Urothelium cell line (cell line): ENCODE data around the gene GTF2IRD2.
"Not testable (repeated sequence)": the region's sequence is repeated elsewhere in the genome, so short reads cannot be mapped to it uniquely, and the experiment has no call there.

Source experiments
- DNase-seq: peaks from one replicate; pipeline ENCODE4 v3.0.0; 2011; ENCODE audit warnings: low spot score, mixed read lengths
- FAIRE-seq: peaks from 2 replicates; lab custom pipeline; 2011; peaks lifted over from hg19 to GRCh38; lab: Jason Lieb, UNC

Gene GTF2IRD2

DNA sequence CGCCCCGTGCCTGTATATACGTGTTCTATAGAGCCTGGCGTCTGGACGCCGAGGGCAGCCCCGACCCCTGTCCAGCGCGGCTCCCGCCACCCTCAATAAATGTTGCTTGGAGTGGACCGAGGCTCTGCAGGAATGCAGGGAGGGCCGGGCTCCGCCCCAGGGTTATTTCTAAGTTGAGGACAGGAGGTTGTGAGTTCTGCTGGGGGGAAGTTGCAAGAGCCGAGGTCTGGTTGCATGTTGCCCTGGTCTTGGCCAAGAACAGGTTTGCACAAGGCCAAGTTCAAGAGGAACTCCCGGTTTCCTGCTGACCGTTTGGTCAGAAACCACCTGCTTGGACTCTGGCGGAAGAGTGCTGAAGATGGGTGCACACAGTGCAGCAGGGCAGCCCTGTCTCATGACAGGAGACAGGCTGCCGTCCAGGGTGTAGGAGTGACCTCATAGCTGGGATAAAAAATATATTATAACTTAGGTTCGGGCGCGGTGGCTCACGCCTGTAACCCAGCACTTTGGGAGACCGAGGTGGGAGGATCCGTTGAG, 62.1 kb downstream of the GTF2IRD2 start:
- FAIRE-seq, DNase-seq: not testable (repeated sequence)

DNA sequence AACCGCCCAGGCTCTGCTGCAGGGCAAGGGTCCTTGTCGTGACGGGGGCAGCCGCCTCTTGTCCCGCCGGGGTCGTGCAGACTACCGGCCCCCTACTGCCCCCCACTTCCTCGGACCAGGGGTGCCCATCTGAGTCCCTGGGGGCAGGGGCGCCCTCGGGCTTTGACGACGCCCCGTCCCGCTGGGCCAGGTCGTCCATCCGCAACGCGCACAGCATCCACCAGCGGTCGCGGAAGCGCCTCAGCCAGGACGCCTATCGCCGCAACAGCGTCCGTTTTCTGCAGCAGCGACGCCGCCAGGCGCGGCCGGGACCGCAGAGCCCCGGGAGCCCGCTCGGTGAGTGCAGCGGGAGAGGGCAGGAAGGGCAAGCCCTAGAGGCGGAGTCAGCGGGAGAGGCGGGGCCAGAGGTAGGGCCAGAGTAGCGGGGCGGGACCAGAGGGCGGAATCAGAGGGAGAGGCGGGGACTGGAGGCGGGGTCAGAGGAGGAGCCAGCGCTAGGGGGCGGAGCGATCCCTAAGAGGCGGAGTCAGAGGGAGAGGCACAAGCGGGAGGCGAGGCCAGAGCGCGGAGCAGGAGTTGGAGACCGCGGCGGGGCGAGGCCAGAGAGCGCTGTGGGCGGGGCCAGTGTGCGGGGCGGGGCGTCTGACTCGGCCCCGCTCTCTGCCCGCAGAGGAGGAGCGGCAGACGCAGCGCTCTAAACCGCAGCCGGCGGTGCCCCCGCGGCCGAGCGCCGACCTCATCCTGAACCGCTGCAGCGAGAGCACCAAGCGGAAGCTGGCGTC, 62.8 kb downstream of the GTF2IRD2 start:
- FAIRE-seq, DNase-seq: not testable (repeated sequence)

DNA sequence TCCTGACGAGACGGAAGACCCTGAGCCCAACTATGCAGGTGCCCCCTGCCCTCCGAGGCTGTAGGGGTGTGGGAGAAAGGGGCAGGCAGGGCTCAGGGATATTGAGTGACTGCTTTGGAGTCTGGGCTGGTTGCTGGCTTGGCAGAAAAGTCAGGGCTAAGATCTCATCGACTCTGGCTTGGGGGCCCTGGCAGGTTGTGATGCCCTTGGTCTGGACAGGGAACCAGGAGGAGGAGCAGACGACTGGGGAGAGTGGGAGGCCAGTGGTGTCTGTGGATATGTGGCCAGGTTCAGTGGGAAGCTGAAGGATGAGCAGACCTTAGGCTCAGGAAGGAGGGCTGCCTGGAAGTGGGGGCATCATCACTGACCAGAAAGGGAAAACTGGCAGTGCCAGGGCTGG, 67.8 kb downstream of the GTF2IRD2 start:
- not testable (repeated sequence) for DNase-seq, FAIRE-seq

DNA sequence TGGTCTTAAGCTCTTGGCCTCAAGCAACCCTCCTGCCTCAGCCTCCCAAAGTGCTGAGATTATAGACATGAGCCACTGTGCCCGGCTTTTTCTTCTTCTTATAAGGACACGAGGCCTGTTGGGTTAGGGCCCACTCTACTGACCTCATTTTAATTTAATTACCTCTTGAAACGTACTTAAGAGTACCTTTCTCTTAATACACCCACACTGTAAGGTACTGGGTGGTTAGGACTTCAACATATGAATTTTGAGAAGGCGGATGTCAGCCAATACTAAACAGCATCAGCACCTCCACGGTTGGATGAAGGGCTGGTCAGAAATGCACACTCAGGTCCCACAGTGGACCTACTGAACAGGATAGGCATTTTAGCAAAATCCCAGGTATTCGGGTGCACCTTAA, 69.7 kb downstream of the GTF2IRD2 start:
- DNase-seq, FAIRE-seq: not testable (repeated sequence)

DNA sequence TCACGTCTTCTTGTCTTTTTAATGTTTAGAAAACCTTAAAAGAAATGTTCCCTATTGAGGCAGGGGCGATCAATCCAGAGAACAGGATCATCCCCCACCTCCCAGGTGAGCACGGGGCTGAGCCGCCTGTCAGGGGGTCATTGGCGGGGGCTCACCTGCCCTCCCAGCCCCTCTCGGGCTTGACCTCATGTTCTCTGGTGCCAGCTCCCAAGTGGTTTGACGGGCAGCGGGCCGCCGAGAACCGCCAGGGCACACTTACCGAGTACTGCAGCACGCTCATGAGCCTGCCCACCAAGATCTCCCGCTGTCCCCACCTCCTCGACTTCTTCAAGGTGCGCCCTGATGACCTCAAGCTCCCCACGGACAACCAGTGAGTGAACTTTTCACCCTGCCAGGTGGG, 72.4 kb downstream of the GTF2IRD2 start:
- FAIRE-seq, DNase-seq: not testable (repeated sequence)

DNA sequence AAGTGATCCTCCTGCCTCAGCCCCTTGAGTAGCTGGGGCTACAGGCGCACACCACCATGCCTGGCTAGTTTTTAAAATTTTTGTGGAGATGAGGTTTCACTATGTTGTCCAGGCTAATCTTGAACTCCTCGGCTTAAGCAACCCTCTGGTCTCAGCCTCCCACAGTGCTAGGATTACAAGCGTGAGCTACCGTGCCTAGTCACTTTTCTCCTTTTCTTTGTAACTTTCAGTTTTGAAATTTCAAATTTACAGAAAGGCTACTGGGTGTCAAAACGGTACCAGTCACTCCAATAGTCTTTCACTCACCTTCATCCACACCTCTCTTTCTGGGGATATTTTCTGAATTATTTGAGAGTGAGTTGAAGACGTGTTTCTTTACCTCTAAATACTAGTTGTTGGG, 76.3 kb downstream of the GTF2IRD2 start:
- DNase-seq: not testable (repeated sequence)

DNA sequence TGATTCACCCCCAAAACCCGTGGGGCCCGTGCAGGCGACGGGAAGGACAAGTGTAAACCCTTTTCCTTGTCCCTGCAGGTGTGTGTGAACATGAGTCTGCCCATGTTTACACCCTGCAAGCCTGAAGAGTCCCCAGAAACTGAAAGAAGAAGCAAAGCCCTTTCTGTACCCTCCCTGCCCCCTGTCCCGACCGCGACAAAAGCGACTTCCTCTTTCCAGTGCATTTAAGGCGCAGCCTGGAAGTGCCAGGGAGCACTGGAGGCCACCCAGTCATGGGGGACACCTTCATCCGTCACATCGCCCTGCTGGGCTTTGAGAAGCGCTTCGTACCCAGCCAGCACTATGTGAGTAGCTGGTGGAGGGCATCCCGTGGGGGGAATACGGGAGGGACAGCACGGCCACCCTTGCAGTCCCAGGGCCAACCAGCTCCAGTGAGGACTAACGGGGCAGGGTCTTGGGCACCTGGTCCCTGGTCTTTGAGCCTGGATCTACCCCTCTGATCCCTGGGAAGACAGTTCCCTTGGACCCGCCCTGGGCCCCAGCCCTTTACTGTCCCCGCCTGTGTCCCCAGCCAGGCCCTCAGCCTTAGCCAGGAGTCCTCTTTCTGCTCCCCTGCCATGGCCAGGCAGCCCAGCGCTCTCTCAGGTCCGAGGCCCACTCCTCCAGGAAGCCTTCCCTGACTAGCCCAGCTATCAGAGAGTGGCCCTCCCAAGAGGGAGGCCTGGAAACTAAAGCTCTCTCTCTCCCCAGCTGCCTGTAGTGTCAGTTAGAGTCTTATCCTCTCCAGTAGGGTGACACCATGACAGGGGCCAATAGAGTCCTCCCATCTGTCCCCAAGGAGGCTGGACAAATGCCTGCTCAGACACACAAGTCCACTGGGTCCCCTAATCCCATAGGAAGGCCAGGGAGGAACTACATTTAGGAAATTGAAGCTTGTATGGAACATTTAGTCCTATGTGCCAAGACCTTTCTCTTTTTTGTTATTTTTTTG, 77.3 kb downstream of the GTF2IRD2 start, which contains the start of gene NCF1:
Gene NCF1, plus strand, starts transcription at position 252 of the 991 bp plus-strand sequence. Its CDS starts 21 bp downstream, at position 273.
- DNase-seq, FAIRE-seq: not testable (repeated sequence)

More for the DNA sequence above, 76.3 kb downstream of the GTF2IRD2 start:
- not testable (repeated sequence) for FAIRE-seq

DNA sequence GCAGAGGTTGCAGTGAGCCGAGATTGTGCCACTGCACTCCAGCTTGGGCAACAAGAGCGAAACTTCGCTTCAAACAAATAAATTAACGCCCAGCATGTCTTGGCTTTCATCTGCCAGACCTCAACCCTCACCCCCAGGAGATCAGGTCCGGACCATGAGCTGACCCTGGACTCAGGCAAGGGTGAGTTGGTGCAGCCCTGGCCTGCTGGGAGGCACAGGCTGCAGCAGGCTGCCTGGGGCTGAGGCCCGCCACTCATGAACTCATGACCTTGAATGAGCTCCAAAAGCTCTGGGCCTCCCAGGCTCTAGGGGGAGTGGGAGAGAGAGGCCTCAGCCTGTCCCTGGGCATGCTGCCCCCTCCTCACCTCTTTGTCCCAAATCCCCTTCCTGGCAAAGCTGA, 79.3 kb downstream of the GTF2IRD2 start:
- not testable (repeated sequence) for DNase-seq, FAIRE-seq

DNA sequence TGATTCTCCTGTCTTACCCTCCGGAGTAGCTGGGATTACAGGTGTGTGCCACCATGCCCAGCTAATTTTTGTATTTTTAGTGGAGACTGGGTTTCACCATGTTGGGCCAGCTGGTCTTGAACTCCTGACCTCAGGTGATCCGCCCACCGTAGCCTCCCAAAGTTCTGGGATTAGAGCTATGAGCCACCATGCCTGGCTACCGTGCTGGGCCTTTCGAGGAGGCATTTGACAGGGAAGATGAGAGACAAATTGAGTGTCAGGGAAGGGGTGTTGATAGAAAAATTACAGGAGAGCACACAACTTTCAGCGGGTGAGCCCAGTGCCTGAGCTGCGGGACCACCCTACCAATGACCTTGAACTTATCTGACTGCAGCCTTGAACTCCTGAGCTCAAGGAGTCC, 81.3 kb downstream of the GTF2IRD2 start:
- FAIRE-seq, DNase-seq: not testable (repeated sequence)

DNA sequence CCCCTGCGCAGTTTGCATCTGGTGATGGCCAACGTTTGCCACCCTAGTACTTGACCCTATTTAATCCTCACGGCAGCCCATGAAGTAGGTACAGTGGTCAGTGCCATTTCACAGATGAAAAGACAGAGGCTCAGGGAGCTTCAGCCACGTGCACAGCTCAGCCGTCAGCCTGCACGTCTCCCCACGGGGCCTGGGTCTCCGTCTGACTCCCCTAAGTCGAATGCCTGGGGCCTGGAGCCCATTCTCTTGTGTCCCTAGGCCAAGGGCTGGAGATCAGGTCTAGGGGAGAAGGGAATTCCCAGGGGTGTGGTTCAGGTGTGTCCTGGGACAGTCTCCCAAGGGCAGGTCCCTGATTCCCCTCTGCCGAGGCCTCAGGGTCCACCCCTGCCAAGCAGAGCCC, 84.4 kb downstream of the GTF2IRD2 start:
- FAIRE-seq: not testable (repeated sequence)

DNA sequence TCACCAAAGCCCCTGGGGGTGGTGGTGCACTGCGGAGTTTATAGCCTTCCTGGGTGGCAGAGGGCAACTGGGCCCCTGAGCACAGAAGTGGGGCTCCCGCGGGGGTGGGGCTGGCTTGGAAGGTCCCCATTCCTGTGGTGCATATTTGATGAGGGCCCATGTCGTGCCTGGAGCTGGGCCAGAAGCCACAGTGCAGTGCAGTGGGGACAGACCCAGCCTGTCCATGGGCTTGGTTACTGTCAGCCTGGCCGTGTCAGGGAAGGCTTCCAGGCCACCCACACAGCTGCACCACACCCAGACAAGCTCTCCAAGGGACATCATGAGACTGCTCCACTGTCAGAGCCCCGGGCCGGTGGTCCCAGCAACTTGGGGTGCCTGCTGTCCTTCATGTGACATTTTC, 84.9 kb downstream of the GTF2IRD2 start:
- FAIRE-seq, DNase-seq: not testable (repeated sequence)

More for the DNA sequence above, 84.4 kb downstream of the GTF2IRD2 start:
- DNase-seq: not testable (repeated sequence)

DNA sequence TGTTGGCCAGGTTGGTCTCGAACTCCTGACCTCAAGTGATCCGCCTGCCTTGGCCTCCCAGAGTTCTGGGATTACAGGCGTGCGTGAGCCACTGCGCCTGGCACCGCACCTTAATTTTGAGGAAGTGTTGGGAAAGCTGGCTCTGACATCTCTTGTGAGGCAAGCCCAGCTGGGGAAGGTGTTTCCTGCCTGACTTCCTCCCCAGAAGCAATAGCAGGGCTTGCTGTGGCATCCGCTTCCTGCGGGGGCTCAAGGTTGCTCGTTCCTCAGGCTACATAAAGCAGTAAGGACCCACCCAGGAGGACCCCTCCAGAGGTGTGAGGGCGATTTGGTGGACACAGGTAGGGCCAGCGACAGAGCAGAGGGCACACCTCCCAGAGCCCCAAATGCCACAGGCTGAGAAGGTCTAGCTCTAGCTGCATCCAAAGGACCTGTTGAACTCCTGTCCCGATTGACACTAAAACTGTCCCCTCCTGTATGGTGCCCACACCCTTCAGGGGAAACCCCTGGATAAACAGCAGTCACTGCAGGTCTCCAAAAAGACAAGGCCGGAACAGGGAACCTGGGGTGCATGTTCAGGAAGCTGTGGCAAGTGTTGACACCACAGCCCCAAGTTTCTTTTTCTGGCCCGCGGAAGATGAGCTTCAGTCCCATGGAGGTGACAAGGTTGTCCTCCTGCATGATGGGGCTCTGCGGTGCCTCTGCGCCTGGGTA, 86.0 kb downstream of the GTF2IRD2 start:
- not testable (repeated sequence) for DNase-seq, FAIRE-seq

DNA sequence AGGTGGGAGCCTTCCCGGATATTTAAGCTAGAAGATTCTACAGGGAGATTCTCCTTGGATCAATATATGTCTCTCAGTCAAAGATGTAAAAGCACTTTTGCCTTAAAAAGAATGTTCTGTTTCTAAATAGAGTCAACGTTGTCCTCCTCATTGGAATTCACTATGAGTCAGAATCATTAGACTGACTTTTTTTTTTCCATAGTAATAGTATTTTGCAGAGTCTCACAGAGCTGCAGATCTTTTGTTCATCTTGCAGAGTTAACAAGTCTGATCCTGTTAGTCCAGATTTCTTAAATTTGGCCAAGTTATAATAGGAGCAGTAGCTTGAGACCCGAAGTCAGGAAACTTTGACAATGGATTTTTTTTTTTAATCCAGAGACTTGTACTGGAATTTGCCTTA, 92.4 kb downstream of the GTF2IRD2 start:
- FAIRE-seq, DNase-seq: not testable (repeated sequence)

DNA sequence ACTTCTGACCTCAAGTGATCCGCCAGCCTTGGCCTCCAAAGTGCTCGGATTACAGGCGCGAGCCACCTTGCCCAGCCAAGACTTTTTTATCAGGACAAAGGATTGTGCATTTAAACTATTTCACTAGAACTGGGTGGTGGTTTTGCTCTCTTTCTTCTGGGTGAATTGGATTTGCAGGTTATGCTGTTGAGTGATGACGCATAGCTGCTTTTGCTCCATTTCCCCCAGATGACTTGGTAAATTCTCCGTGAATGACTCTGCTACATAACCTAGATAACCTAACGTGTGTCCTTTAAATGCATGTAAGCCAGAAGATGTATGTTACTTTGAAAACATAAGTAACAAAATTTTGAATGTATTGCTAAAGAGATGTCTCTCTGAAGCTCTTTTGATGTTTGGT, 93.1 kb downstream of the GTF2IRD2 start:
- not testable (repeated sequence) for FAIRE-seq, DNase-seq

DNA sequence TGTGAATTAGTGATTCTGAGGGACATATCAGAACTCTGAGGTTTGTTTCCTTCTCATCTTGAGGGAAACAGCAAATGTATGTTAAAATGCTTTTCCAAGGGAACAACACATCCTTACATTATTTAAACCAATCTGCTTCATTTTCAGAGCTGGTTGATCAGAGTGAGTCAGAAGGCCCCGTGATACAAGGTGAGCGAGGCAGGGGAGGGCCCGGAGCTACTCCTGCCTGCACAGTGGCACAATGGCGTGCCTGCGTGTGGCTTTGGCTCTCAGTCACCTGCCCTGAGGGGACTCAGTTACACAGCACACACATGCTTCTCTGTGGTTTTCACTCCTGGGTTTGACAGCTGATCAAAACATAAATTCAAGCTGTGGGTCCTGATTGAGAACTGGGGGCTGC, 94.7 kb downstream of the GTF2IRD2 start:
- DNase-seq, FAIRE-seq: not testable (repeated sequence)

DNA sequence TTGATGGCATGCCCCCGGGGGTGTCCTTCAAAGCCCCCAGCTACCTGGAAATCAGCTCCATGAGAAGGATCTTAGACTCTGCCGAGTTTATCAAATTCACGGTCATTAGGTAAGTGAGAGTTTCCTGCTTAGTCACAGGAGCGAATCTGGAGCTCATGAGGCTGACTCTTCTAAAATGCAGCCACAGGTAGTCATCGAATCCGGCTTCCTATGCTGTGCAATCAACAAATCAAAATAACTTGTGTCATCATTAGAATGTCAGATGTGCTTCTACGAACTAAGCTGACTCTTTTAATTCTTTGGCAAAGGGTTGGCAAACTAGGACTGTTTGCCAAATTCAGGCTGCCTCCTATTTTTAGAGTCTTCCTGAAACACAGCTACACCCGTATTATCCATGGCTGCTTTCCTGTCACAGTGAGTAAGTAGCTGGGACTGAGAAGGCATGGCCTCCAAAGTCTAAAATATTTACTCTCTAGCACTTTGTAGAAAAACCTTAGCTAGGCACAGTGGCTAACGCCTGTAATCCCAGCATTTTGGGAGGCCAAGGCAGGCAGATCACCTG, 97.4 kb downstream of the GTF2IRD2 start:
- DNase-seq, FAIRE-seq: not testable (repeated sequence)
